K562 (cell line): ENCODE results near the gene THSD8. TPM values are rescaled to one million over a fixed set of nuclear protein-coding genes. Genes with fewer than 3 reads are reported as not detected.

Source experiments
- ASH1L ChIP-seq: fragments of 450-650 bp; IDR thresholded peaks from 2 replicates; pipeline ENCODE4 v1.6.1; 2018; ENCODE audit warnings: borderline replicate concordance, mild to moderate bottlenecking, low read depth; ENCODE audit not compliant: partially characterized antibody
- BRD9 ChIP-seq: fragments of 450-650 bp; IDR thresholded peaks from 2 replicates; pipeline ENCODE4 v1.6.1; 2018; ENCODE audit warnings: low read depth; ENCODE audit not compliant: partially characterized antibody
- CBFA2T2 ChIP-seq: fragments of 450-650 bp; conservative IDR thresholded peaks from 2 replicates; pipeline ENCODE4 v1.6.1; 2017; ENCODE audit warnings: mild to moderate bottlenecking
- CBFA2T3 ChIP-seq: fragments of 450-650 bp; IDR thresholded peaks from 2 replicates; pipeline ENCODE4 v1.6.1; 2017
- CHD2 ChIP-seq: IDR thresholded peaks from 2 replicates; pipeline ENCODE4 v1.6.1; 2011; ENCODE audit warnings: low read depth, low read length
- E4F1 ChIP-seq: fragments of 250-450 bp; sonication (Bioruptor Pico); IDR thresholded peaks from 2 replicates; pipeline ENCODE4 v1.5.0; 2021; ENCODE audit warnings: mild to moderate bottlenecking, borderline replicate concordance
- EGR1 ChIP-seq: fragments of 450-650 bp; conservative IDR thresholded peaks from 2 replicates; pipeline ENCODE4 v1.6.1; 2017; ENCODE audit warnings: mild to moderate bottlenecking
- FOXK2 ChIP-seq, 2 experiments: fragments of 450-650 bp; IDR thresholded peaks in 1 of 2; conservative IDR thresholded peaks in 1 of 2; 2 replicates each; pipeline ENCODE4 v1.6.1; 2016; ENCODE audit warnings: low read depth in 2 of 2, mild to moderate bottlenecking in 1 of 2
- HDAC6 ChIP-seq: IDR thresholded peaks from 2 replicates; pipeline ENCODE4 v1.6.1; 2012; ENCODE audit warnings: low read depth, mild to moderate bottlenecking, control low read depth, inconsistent platforms, low read length, moderate library complexity
- HSF4 ChIP-seq: fragments of 250-450 bp; sonication (Bioruptor Pico); IDR thresholded peaks from 2 replicates; pipeline ENCODE4 v2.1.2; 2022; ENCODE audit warnings: mild to moderate bottlenecking, moderate library complexity, borderline replicate concordance
- JUND ChIP-seq, 2 experiments: IDR thresholded peaks; 2 replicates in 1 of 2; 3 replicates in 1 of 2; pipeline ENCODE4 v1.6.1; 2011; ENCODE audit warnings: borderline replicate concordance in 2 of 2, low read depth in 2 of 2, low read length in 2 of 2, improper control_type of control experiment in 1 of 2, missing biosample characterization in 1 of 2, missing genetic modification characterization in 1 of 2, missing genetic modification reagents in 1 of 2
- KAT7 ChIP-seq: sonication (generic); formaldehyde crosslinking; IDR thresholded peaks from 2 replicates; pipeline ENCODE4 v1.8.0; 2022; ENCODE audit warnings: missing genetic modification reagents, mild to moderate bottlenecking, borderline replicate concordance
- NFRKB ChIP-seq: fragments of 450-650 bp; IDR thresholded peaks from 2 replicates; pipeline ENCODE4 v1.6.1; 2016; ENCODE audit warnings: low read depth
- NR2C2 ChIP-seq, 2 experiments: fragments of 200-800 bp in 1 of 2; sonication (Bioruptor generic) in 1 of 2; sonication (generic) in 1 of 2; formaldehyde crosslinking in 1 of 2; IDR thresholded peaks; 2 replicates each; pipeline versions ENCODE4 v1.6.1 to v1.8.0; 2016 to 2022; ENCODE audit warnings: mild to moderate bottlenecking in 1 of 2, missing compliant biosample characterization in 1 of 2, missing genetic modification characterization in 1 of 2, missing genetic modification reagents in 1 of 2
- PYGO2 ChIP-seq: fragments of 450-650 bp; IDR thresholded peaks from 2 replicates; pipeline ENCODE4 v1.6.1; 2016; ENCODE audit warnings: mild to moderate bottlenecking, missing genetic modification characterization, moderate library complexity, missing compliant biosample characterization
- RBFOX2 ChIP-seq: fragments of 200-400 bp; formaldehyde crosslinking; IDR thresholded peaks from 2 replicates; pipeline ENCODE4 v1.6.1; 2017; ENCODE audit warnings: low read depth, mild to moderate bottlenecking, low read length, moderate library complexity
- RBM34 ChIP-seq: fragments of 200-400 bp; formaldehyde crosslinking; IDR thresholded peaks from 2 replicates; pipeline ENCODE4 v1.6.1; 2018; ENCODE audit warnings: low read length, borderline replicate concordance; ENCODE audit not compliant: insufficient read depth
- TAF9B ChIP-seq: fragments of 450-650 bp; IDR thresholded peaks from 2 replicates; pipeline ENCODE4 v1.6.1; 2018; ENCODE audit warnings: mild to moderate bottlenecking; ENCODE audit not compliant: partially characterized antibody
- TBP ChIP-seq: optimal IDR thresholded peaks from 2 replicates; pipeline ENCODE3; 2011; ENCODE audit warnings: low read depth, low read length, improper control_type of control experiment
- ZBTB1 ChIP-seq: sonication (generic); formaldehyde crosslinking; IDR thresholded peaks from 2 replicates; pipeline ENCODE4 v1.8.1; 2023; ENCODE audit warnings: missing genetic modification reagents, low read depth, mild to moderate bottlenecking, borderline replicate concordance
- ZBTB9 ChIP-seq: fragments of 450-650 bp; formaldehyde crosslinking; IDR thresholded peaks from 2 replicates; pipeline ENCODE4 v1.4.0; 2020; ENCODE audit warnings: mild to moderate bottlenecking, moderate library complexity
- ZNF184 ChIP-seq: sonication (generic); formaldehyde crosslinking; IDR thresholded peaks from 2 replicates; pipeline ENCODE4 v1.5.0; 2020; ENCODE audit warnings: missing genetic modification reagents
- polyA plus RNA-seq, 8 experiments: library from polyadenylated mRNA; depleted of rRNA in 4 of 8; stranded (reverse) in 5 of 8; unstranded in 3 of 8; fragments of >200 nt; fragmentation: Nextera tagmentation in 2 of 8; fragmentation: Illumina TruSeq in 1 of 8; extraction: Ambion mirVana in 2 of 8; extraction: Trizol in 1 of 8; gene quantifications; 2 replicates each; pipeline versions ENCODE4 v1.2.1 to v1.2.3, GENCODE V29; 2011 to 2014; ENCODE audit warnings: inconsistent platforms in 1 of 8, missing spikeins in 1 of 8
- total RNA-seq, 7 experiments: library from RNA; depleted of rRNA in 6 of 7; stranded (reverse); fragments of >200 nt in 6 of 7; fragmentation: Illumina TruSeq in 2 of 7; extraction: Trizol in 2 of 7; gene quantifications; 2 replicates each; pipeline versions ENCODE4 v1.2.1 to v1.2.3, GENCODE V29; 2011 to 2021; ENCODE audit warnings: low replicate concordance in 1 of 7
- TF ChIP-seq, protein P1 (sequence below): fragments of 450-650 bp; IDR thresholded peaks from 2 replicates; pipeline ENCODE4 v1.6.1; 2016; ENCODE audit warnings: mild to moderate bottlenecking

Gene THSD8
- total and polyA plus RNA-seq, 9 of the 15 experiments (the other 6 are each of a cell fraction or from before 2014, with no cell fraction given), result 8.4 to 42.4 (median 19.9) TPM; not detected in 2

GRCh38 chr19:12788682-12789097 lies 13.2 kb upstream of the THSD8 start (continued):
- TF ChIP-seq RBM34 (no peak), NR2C2 (CRISPR knock-in tag; IDR thresholded peaks at IDR 0.05) (no peak), NR2C2 (tag; IDR thresholded peaks at IDR 0.05) (peak; percentile 68), JUND (IDR thresholded peaks at IDR 0.05; ENCODE audit: borderline replicate concordance, low read depth, low read length) (peak; percentile 18; the same call in 1 of the 2 replicates), JUND (tag; IDR thresholded peaks at IDR 0.05; ENCODE audit: borderline replicate concordance, low read depth, low read length) (no peak; the same call in 2 of the 3 replicates), E4F1 (CRISPR knock-in tag) (no peak), FOXK2 (conservative IDR thresholded peaks at IDR 0.05 in 1 of 2, IDR thresholded peaks at IDR 0.05 in 1 of 2; ENCODE audit: low read depth in 2 of 2) (no peak), BRD9 (no peak), CHD2 (no peak), NFRKB (0 out of 2 replicates have a peak, but pooled peaks have one; percentile 52), ZBTB9 (CRISPR knock-in tag) (no peak; the same call in 1 of the 2 replicates), CBFA2T2 (peak; percentile 50), EGR1 (peak; percentile 73), ZNF184 (CRISPR knock-in tag) (no peak), RBFOX2 (peak; percentile 71), ZBTB1 (CRISPR knock-in tag) (no peak), ASH1L (no peak), HSF4 (no peak), CBFA2T3 (peak; percentile 72), TBP (no peak), HDAC6 (no peak), TAF9B (no peak), KAT7 (CRISPR knock-in tag) (no peak), PYGO2 (tag) (no peak)
- TF ChIP-seq, protein P1, sequence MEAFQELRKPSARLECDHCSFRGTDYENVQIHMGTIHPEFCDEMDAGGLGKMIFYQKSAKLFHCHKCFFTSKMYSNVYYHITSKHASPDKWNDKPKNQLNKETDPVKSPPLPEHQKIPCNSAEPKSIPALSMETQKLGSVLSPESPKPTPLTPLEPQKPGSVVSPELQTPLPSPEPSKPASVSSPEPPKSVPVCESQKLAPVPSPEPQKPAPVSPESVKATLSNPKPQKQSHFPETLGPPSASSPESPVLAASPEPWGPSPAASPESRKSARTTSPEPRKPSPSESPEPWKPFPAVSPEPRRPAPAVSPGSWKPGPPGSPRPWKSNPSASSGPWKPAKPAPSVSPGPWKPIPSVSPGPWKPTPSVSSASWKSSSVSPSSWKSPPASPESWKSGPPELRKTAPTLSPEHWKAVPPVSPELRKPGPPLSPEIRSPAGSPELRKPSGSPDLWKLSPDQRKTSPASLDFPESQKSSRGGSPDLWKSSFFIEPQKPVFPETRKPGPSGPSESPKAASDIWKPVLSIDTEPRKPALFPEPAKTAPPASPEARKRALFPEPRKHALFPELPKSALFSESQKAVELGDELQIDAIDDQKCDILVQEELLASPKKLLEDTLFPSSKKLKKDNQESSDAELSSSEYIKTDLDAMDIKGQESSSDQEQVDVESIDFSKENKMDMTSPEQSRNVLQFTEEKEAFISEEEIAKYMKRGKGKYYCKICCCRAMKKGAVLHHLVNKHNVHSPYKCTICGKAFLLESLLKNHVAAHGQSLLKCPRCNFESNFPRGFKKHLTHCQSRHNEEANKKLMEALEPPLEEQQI, result no peak
